G401 (cell line): Measurements from ENCODE around the gene GNB2. TPM values are rescaled to one million over a fixed set of nuclear protein-coding genes. Genes with fewer than 3 reads are reported as not detected.
"Not testable (repeated sequence)": the region's sequence is repeated elsewhere in the genome, so short reads cannot be mapped to it uniquely, and the experiment has no call there.

ENCODE experiments used
- DNase-seq: peaks from one replicate; pipeline ENCODE4 v3.0.0-alpha.2; 2015; ENCODE audit warnings: low spot score
- in situ Hi-C: cut with HindIII; loops from 2 replicates; pipeline ENCODE4 v1.10.0; 2016; ENCODE audit warnings: low sequenced_read_pairs, mixed read lengths
- total RNA-seq: library from RNA; depleted of rRNA; stranded (reverse); fragments of >200 nt; shearing (Covaris generic); gene quantifications from 2 replicates; pipeline ENCODE4 v1.2.3, GENCODE V29; 2014

Gene GNB2
- total RNA-seq, 1 experiment from 2014 or later = 241 TPM

GRCh38 chr7:100655908-100656674, 17.4 kb upstream of the GNB2 start, which contains the start of gene ACTL6B:
Gene ACTL6B, minus strand, starts transcription at chr7:100656448. Its CDS starts 94 bp downstream, at chr7:100656354.
- in situ Hi-C loops = no loop called here
- peak; percentile 93 for DNase-seq

DNA sequence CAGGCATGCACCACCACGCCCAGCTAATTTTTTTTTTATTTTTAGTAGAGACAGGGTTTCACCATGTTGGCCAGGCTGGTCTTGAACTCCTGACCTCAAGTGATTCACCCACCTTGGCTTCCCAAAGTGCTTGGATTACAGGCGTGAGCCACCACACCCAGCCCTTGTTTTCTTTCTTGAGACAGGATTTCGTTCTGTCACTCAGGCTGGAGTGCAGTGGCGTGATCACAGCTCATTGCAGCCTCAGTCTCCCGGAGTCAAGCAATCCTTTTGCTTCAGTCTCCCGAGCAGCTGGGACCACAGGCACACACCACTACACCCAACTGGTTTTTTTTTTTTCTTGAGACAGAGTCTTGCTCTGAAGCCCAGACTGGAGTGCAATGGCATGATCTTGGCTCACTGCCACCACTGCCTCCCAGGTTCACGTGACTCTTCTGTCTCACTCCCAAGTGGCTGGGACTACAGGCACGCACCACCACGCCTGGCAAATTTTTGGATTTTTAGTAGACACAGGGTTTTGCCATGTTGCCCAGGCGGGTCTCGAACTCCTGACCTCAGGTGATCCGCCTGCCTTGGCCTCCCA, 11.3 kb upstream of the GNB2 start:
- in situ Hi-C loops, DNase-seq: not testable (repeated sequence)

DNA sequence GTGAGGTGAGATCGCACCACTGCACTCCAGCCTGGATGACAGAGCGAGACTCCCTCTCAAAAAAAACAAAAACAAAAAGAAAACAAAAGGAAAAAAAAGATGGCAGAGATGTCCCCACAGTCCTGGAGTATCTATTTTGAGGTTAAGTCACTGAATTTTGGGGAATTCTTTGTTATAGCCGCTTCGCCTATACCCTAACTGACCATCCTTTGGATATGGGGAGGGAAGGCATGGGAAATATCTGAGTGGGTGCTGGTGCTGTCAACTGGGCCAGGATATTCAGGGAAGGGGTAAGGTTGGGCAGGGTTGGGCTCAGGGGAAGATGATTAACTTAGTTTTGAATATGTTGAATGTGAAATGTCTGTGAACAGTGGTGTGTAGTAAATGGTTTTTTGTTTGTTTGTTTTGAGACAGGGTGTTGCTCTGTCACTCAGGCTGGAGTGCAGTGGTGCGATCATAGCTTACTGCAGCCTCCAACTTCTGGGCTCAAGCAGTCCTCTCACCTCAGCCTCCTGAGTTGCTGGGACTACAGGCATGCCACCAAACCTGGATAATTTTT, 8.3 kb upstream of the GNB2 start:
- no peak for DNase-seq
- in situ Hi-C loops = no loop called here

DNA sequence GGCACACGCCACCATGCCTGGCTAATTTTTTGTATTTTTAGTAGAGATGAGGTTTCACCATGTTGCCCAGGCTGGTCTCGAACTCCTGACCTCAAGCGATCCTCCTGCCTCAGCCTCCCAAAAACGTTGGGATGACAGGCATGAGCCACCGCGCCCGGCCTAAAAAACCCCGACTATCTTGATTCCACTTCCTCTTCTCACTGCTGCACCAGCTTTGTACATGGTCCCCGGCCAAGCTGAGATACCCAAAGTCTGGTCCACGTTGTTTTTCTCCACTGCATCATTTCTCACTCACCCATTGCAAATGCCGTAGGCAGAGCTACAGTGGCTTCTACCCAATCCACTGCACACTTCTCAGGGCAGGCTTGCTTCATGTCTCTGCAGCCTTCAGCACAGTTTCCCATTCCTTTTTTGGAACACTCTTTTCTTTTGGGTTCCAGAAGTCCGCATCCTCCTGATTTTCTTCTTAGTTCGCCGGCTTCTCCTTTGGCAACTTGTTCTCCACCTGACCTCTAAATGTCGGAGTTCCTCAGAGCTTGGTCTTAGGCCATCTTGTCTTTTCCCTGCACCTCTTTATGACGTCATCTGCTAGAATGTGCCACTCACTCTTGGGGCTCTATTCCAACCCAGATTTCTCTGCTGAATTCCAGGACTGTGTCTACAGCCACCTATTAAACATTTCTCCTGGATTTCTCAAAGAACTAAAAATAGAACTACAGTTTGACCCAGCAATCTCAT, 6.0 kb upstream of the GNB2 start:
- no peak for DNase-seq
- in situ Hi-C loops = no loop called here

DNA sequence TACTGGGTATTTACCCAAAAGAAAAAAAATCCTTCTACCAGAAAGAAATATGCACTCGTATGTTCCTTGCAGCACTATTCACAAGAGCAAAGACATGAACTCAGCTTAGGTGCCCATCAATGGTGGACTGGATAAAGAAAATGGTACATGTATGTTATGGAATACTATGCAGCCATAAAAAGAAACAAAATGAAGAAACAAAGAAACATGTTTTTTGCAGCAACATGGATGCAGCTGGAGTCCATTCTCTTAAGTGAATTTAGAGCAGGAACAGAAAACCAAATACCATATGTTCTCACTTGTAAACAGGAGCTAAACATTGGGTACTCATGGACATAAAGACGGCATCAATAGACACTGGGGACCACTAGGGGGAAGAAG, 5.5 kb upstream of the GNB2 start:
- DNase-seq = no peak
- in situ Hi-C loops = no loop called here

DNA sequence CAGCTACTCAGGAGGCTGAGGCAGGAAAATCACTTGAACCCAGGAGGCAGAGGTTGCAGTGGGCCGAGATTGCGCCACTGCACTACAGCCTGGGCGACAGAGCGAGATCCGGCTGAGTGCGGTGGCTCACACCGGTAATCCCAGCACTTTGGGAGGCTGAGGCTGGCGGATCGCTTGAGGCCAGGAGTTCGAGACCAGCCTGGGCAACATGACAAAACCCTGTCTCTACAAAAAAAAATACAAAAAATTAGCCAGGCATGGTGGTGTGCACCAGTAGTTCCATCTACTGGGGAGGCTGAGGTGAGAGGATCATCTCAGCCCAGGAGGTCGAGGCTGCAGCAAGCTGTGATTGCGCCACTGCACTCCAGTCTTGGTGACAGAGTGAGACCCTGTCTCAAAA, 4.4 kb upstream of the GNB2 start:
- not testable (repeated sequence) for DNase-seq

DNA sequence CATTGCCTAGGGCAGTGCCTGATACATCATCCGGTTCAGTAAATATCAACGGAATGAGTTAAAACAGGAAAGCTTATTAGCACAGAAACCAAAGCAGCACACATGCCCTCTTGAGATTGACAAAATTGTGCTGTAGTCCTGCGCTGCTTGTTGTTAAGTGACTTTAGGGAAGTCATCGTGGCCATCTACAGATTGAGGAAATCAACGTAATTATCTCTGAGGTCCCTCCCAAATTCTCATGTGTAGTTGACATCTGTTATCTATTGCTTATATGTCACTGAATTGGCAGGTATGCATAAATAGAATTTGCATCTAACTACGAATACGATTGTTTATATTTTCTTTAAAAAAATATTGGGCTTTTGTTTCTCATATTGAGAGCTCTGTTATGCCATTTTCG, 3.5 kb upstream of the GNB2 start:
- DNase-seq = no peak
- in situ Hi-C loops = no loop called here

More for the DNA sequence above, 4.4 kb upstream of the GNB2 start:
- in situ Hi-C loops = not testable (repeated sequence)

DNA sequence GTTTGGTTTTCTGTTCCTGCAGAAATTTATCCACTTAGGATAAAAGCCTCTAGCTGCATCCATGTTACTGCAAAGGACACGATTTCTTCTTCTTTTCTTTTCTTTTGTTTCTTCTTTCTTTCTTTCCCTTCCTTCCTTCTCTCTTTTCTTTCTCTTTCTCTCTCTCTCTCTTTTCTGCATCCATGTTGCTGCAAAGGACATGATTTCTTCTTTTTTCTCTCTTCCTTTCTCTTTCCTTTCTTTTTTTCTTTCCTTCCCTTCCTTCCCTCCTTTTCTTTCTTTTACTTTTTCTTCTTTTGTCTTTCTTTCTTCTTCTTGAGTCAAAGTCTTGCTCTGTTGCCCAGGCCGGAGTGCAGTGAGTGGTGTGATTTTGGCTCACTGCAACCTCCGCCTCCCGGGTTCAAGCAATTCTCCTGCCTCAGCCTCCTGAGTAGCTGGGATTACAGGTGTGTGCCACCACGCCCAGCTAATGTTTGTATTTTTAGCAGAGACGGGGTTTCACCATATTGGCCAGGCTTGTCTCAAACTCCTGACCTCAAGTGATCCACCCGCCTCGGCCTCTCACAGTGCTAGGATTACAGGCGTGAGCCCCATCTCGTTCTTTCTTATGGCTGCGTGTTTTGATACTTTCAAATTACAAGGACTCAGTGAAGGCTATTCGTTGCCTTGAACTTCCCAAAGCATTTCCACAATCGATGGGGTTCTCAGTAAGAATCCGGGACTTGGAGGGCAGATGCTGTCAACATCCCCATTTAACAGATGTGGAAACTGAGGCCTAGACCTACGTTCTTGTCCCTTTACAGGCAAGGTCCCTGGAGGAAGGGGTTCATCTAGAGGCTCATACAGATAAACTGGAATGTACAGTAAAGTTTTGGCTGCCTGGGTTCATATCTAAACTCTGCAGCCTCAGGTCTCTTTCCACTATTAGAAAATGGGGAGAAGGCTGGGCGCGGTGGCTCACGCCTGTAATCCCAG, 1.9 kb upstream of the GNB2 start:
- no peak for DNase-seq
- in situ Hi-C loops = no loop called here

GRCh38 chr7:100673942-100674410, 436 bp downstream of the GNB2 start:
- in situ Hi-C loops = no loop called here
- DNase-seq = no peak

GRCh38 chr7:100674411-100675104, 1.0 kb downstream of the GNB2 start:
- DNase-seq = peak; percentile 43
- in situ Hi-C loops = no loop called here

DNA sequence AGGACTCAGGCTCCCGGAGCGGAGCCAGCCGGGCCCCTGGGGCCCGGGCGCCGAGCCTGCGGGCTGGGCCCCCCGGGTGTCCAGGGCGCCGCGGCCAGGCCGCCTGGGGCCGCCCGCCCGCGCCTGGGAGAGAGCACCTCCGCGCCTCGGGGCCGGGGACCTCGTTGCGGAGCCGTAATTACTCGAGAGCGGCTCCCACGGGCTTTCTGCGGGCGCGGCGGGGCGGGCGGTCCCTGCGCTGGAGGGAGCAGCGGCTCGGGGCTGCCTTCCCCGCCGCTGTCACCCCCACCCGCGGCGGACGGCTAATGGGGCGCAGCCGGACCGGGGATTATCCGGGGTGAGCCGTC, 1.5 kb downstream of the GNB2 start:
- no peak for DNase-seq
- in situ Hi-C loops = no loop called here

- in situ Hi-C loops = no loop called here
- DNase-seq = peak; percentile 93
Observed at GRCh38 chr7:100675581-100676350, 2.2 kb downstream of the GNB2 start.

DNA sequence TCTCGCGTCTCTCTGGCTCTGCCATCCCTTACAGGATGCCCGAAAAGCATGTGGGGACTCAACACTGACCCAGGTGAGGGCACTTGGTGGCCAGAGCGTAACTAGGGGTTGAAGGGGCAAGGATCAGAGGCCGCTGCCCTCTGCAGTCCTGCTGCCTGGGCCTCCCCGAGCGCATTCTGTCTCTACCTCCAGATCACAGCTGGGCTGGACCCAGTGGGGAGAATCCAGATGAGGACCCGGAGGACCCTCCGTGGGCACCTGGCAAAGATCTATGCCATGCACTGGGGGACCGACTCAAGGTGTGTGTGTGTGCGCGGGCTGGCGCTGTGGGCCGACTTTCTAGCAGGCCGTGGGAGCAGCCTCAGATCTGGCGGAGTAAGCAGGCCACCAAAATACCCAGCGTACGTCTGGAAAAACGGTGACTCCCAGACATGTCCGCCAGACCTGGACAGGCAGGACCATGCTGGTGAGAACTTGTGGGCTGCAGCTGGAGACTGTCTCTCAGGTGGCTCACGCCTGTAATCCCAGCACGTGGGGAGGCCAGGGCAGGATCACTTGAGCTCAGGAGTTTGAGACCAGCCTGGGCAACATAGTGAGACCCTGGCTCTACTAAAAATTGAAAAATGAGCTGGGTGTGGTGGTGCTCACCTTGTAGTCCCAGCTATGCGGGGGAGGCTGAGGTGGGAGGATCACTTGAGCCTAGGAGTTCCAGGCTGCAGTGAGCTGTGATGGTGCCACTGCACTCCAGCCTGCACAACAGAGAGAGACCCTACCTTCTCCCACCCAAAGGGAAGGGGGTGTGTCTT, 3.2 kb downstream of the GNB2 start:
- DNase-seq = no peak
- in situ Hi-C loops = no loop called here

DNA sequence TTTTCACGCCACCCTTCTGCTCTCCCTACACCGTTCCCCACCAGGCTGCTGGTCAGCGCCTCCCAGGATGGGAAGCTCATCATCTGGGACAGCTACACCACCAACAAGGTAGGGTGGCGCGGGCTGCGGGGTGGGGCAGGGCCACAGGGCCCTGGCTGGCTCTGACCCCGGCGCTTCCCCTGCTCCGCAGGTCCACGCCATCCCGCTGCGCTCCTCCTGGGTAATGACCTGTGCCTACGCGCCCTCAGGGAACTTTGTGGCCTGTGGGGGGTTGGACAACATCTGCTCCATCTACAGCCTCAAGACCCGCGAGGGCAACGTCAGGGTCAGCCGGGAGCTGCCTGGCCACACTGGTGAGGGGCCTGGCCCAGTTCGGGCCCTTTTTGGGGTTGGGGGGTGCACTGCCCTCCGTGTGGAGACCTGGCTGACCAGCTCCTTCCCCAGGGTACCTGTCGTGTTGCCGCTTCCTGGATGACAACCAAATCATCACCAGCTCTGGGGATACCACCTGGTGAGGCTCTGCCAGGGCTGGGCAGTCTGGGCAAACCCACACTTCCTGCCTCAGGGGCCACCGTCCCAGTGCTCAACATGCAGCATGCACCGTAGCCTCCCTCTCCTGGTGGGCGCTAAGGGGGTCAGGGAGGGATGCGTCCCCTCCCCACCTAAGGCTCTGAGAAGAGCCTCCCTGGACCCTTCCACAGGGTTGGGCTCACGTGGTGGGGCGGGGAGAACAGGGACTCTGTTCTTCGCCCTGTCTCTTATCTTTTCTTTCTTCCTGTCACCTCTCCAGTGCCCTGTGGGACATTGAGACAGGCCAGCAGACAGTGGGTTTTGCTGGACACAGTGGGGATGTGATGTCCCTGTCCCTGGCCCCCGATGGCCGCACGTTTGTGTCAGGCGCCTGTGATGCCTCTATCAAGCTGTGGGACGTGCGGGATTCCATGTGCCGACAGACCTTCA, 4.0 kb downstream of the GNB2 start:
- in situ Hi-C loops = no loop called here
- no peak for DNase-seq

- in situ Hi-C loops = no loop called here
- no peak for DNase-seq
Observed at GRCh38 chr7:100678291-100678984, 4.9 kb downstream of the GNB2 start.
